LNCAP (cell line): ENCODE data around the gene KCNMA1.

ENCODE experiments used
- CTCF ChIP-seq: fragments of 450-650 bp; IDR thresholded peaks from 2 replicates; pipeline ENCODE4 v1.5.1; 2017; ENCODE audit warnings: mild to moderate bottlenecking

The KCNMA1 gene

GRCh38 chr10:77180104-77180503 lies 457.5 kb downstream of the KCNMA1 start:
- no peak for TF ChIP-seq CTCF

- no peak for TF ChIP-seq CTCF
Observed at GRCh38 chr10:77179015-77179695, 458.5 kb downstream of the KCNMA1 start.

GRCh38 chr10:77177589-77177988 lies 460.0 kb downstream of the KCNMA1 start:
- no peak for TF ChIP-seq CTCF

- TF ChIP-seq CTCF, result no peak
Observed at GRCh38 chr10:77177161-77177560, 460.4 kb downstream of the KCNMA1 start.

GRCh38 chr10:77176232-77176631 lies 461.4 kb downstream of the KCNMA1 start:
- no peak for TF ChIP-seq CTCF

GRCh38 chr10:77175631-77176222 lies 461.9 kb downstream of the KCNMA1 start:
- no peak for TF ChIP-seq CTCF

- peak; percentile 87 for TF ChIP-seq CTCF
Observed at GRCh38 chr10:77173615-77174461, 463.8 kb downstream of the KCNMA1 start.
